Spleen (tissue), 13 donors: ENCODE results near the gene PTGER4. TPM values are rescaled to one million over a fixed set of nuclear protein-coding genes. Genes with fewer than 3 reads are reported as not detected.

Source experiments
- DNase-seq: peaks from one replicate; pipeline ENCODE4 v3.0.0-alpha.2; 2020
- H3K27ac ChIP-seq, 8 donors: fragments of 200-600 bp; sonication (generic) in 7 of 8; 1 replicate in 4 of 8; 2 replicates in 4 of 8; pipeline versions ENCODE4 v1.5.0 to v1.8.0; 2016 to 2021; ENCODE audit warnings: inconsistent platforms in 4 of 8, mild to moderate bottlenecking in 4 of 8, moderate library complexity in 1 of 8
- H3K27me3 ChIP-seq, 7 donors: fragments of 200-600 bp; sonication (generic) in 6 of 7; replicated peaks in 1 of 7; 1 replicate in 4 of 7; 2 replicates in 3 of 7; pipeline versions ENCODE4 v1.5.0 to v1.8.0; 2016 to 2021; ENCODE audit warnings: inconsistent platforms in 3 of 7, mild to moderate bottlenecking in 1 of 7
- H3K36me3 ChIP-seq, 6 donors: fragments of 200-600 bp; sonication (generic) in 5 of 6; 1 replicate in 4 of 6; 2 replicates in 2 of 6; pipeline versions ENCODE4 v1.5.0 to v1.8.0; 2016 to 2021; ENCODE audit warnings: inconsistent platforms in 2 of 6
- H3K4me1 ChIP-seq, 6 donors: fragments of 200-600 bp; sonication (generic) in 5 of 6; 1 replicate in 3 of 6; 2 replicates in 3 of 6; pipeline versions ENCODE4 v1.5.0 to v1.8.0; 2016 to 2021; ENCODE audit warnings: inconsistent platforms in 3 of 6
- H3K4me3 ChIP-seq, 8 donors: fragments of 200-600 bp; sonication (generic) in 7 of 8; 1 replicate in 4 of 8; 2 replicates in 4 of 8; pipeline versions ENCODE4 v1.5.0 to v1.8.0; 2016 to 2021; ENCODE audit warnings: inconsistent platforms in 4 of 8, mild to moderate bottlenecking in 4 of 8, moderate library complexity in 2 of 8
- H3K9me3 ChIP-seq, 8 donors: fragments of 200-600 bp; sonication (generic) in 7 of 8; 1 replicate in 4 of 8; 2 replicates in 4 of 8; pipeline versions ENCODE4 v1.5.0 to v1.8.0; 2016 to 2021; ENCODE audit warnings: inconsistent platforms in 4 of 8
- CTCF ChIP-seq, 11 experiments: fragments of 200-600 bp in 7 of 11; fragments of 450-650 bp in 4 of 11; sonication (generic) in 4 of 11; IDR thresholded peaks in 8 of 11; conservative IDR thresholded peaks in 3 of 11; 1 replicate in 7 of 11; 2 replicates in 4 of 11; pipeline versions ENCODE4 v1.4.0 to v1.8.0; 2016 to 2021; ENCODE audit warnings: antibody characterized with exemption in 11 of 11, inconsistent platforms in 4 of 11, mild to moderate bottlenecking in 1 of 11
- POLR2A ChIP-seq, 3 donors: fragments of 450-650 bp; IDR thresholded peaks; one replicate each; pipeline ENCODE4 v1.5.1; 2017; ENCODE audit warnings: antibody characterized with exemption in 3 of 3, mild to moderate bottlenecking in 1 of 3
- POLR2AphosphoS5 ChIP-seq, 3 donors: sonication (generic); formaldehyde crosslinking; IDR thresholded peaks; one replicate each; pipeline ENCODE4 v1.5.1; 2017; ENCODE audit warnings: antibody characterized with exemption in 3 of 3
- WGBS, 5 donors: extraction: QIAGEN DNeasy Blood & Tissue Kit in 3 of 5; methylation state at CpG; one replicate each; pipeline versions ENCODE4 v1.1.5 to v1.1.7; 2013 to 2018; 5-methylcytosine and 5-hydroxymethylcytosine counted together
- intact Hi-C: fragments of 100-400 bp; cut with DNase I; formaldehyde crosslinking; loops from one replicate; pipeline ENCODE4 v1.15.0; 2023; ENCODE audit warnings: low total_unique reads
- long read RNA-seq, 2 donors: transcript quantifications; one replicate each; lab custom pipeline, GENCODE V29; 2026
- polyA plus RNA-seq, 3 donors: library from polyadenylated mRNA; stranded (reverse); fragments of 200-250 nt; gene quantifications; one replicate each; pipeline ENCODE4 v1.2.1, GENCODE V29; 2013
- total RNA-seq, 7 donors: library from RNA; depleted of rRNA in 3 of 7; stranded (reverse); fragments of >200 nt in 3 of 7; fragmentation: NEBNext Ultra II Directional in 4 of 7; extraction: Animal tissue kit (Norgen Biotek cat#: 25700) in 4 of 7; gene quantifications; one replicate each; pipeline versions ENCODE4 v1.1.0 to v1.2.1, GENCODE V29; 2016 to 2021
- donor health status: healthy with polysubstance abuse.
- donor health status: DM: no; HTN: no; CAD: no; lungs with moderate emphysema.
- donor health status: DM: no; HTN: no; CAD: no.
- donor health status: Bipolar disorder and iron deficiency.
- donor health status: healthy.
- donor health status: DM: no; HTN: no; CAD: no.
- donor health status: DM: yes; HTN: yes; CAD: no.

Gene PTGER4
- total RNA-seq = 100 to 1,000 TPM in 1 of 7 donors, 10 to 100 TPM in 6; 32.9 to 108 (median 36.9) TPM
- polyA plus RNA-seq = 1 to 10 TPM; 4.2 to 6.8 (median 6.3) TPM
- long read RNA-seq, donor 1, partial matches to known transcripts = 0 of 1 reads
- long read RNA-seq, donor 1, other reads (novel, unspliced or antisense) = 0 of 1 reads
- long read RNA-seq, donor 2, partial matches to known transcripts = 0 of 4 reads
- long read RNA-seq, donor 2, other reads (novel, unspliced or antisense) = 0 of 4 reads

- TF ChIP-seq POLR2AphosphoS5 (IDR thresholded peaks at IDR 0.05) = peak in 1 of 3 donors; percentile 97
- TF ChIP-seq POLR2A (IDR thresholded peaks at IDR 0.05) = peak; percentile 43 to 92 (median 69)
- TF ChIP-seq CTCF (IDR thresholded peaks at IDR 0.05 in 8 of 11, conservative IDR thresholded peaks at IDR 0.05 in 3 of 11) = no peak
- H3K9me3 ChIP-seq = no peaks in the 10 kb centered on the region
- peak within 1 kb of the TSS; percentile 43 to 91 (median 78) for H3K4me3 ChIP-seq
- peaks cover 8 to 94% (median 71%) of the 10 kb centered on the region in 6 donors for H3K4me1 ChIP-seq
- H3K27me3 ChIP-seq = peaks cover 0 to 22% (median 0%) of the 10 kb centered on the region in 7 donors
- DNase-seq = peak; percentile 86
- intact Hi-C loops = loop anchor here (10.0 kb wide), 2 partner anchors 315 to 655 kb away; no protein-coding TSS in a partner anchor
- peaks cover 0 to 9% (median 0%) of the 10 kb centered on the region in 6 donors for H3K36me3 ChIP-seq
- WGBS, 5 donors = 0 to 2% (median 1%) methylated on average over 40 to 44 of the region's 44 CpGs
- peak within 1 kb of the TSS; percentile 58 to 97 (median 90) for H3K27ac ChIP-seq
These were observed at the start of gene PTGER4 for GRCh38 chr5:40679913-40680681. TSS of gene PTGER4 (plus strand) at chr5:40679915. CDS start at chr5:40680994, 1,079 bp downstream.

- TF ChIP-seq CTCF (IDR thresholded peaks at IDR 0.05 in 8 of 11, conservative IDR thresholded peaks at IDR 0.05 in 3 of 11) = no peak
- TF ChIP-seq POLR2AphosphoS5 (IDR thresholded peaks at IDR 0.05) = no peak
- no peak for TF ChIP-seq POLR2A (IDR thresholded peaks at IDR 0.05)
- intact Hi-C loops = no loop called here
- Histone ChIP-seq H3K36me3 (no peaks in the 10 kb centered on the region), H3K4me3 (no peak overlapping the region), H3K4me1 (peaks cover 0 to 25% (median 5%) of the 10 kb centered on the region in 6 donors), H3K27ac (no peak overlapping the region), H3K27me3 (no peaks in the 10 kb centered on the region), H3K9me3 (no peaks in the 10 kb centered on the region)
- no peak for DNase-seq
These were observed 49.6 kb upstream of the PTGER4 start for GRCh38 chr5:40630126-40630525.

GRCh38 chr5:40631236-40631635 lies 48.5 kb upstream of the PTGER4 start:
- H3K27me3 ChIP-seq = no peaks in the 10 kb centered on the region
- no peak overlapping the region for H3K27ac ChIP-seq
- no peak overlapping the region for H3K4me3 ChIP-seq
- peaks cover 0 to 9% (median 4%) of the 10 kb centered on the region in 8 donors for H3K9me3 ChIP-seq
- 80 to 87% (median 85%) methylated on average over 7 of the region's 7 CpGs for WGBS, 5 donors
- DNase-seq = no peak
- intact Hi-C loops = no loop called here
- H3K36me3 ChIP-seq = no peaks in the 10 kb centered on the region
- no peak for TF ChIP-seq CTCF (IDR thresholded peaks at IDR 0.05 in 8 of 11, conservative IDR thresholded peaks at IDR 0.05 in 3 of 11)
- TF ChIP-seq POLR2AphosphoS5 (IDR thresholded peaks at IDR 0.05) = no peak
- no peak for TF ChIP-seq POLR2A (IDR thresholded peaks at IDR 0.05)
- H3K4me1 ChIP-seq = peaks cover 0 to 25% (median 5%) of the 10 kb centered on the region in 6 donors

- no peaks in the 10 kb centered on the region for H3K27me3 ChIP-seq
- H3K4me3 ChIP-seq = no peak overlapping the region
- H3K27ac ChIP-seq = no peak overlapping the region
- 72 to 93% (median 76%) methylated on average over 3 of the region's 3 CpGs for WGBS, 5 donors
- no peak for TF ChIP-seq POLR2A (IDR thresholded peaks at IDR 0.05)
- TF ChIP-seq POLR2AphosphoS5 (IDR thresholded peaks at IDR 0.05) = no peak
- H3K4me1 ChIP-seq = peaks cover 0 to 8% (median 0%) of the 10 kb centered on the region in 6 donors
- DNase-seq = no peak
- H3K36me3 ChIP-seq = no peaks in the 10 kb centered on the region
- intact Hi-C loops = no loop called here
- peaks cover 0 to 26% (median 22%) of the 10 kb centered on the region in 8 donors for H3K9me3 ChIP-seq
These were observed 45.6 kb upstream of the PTGER4 start for GRCh38 chr5:40634154-40634553.
